Head of caudate nucleus (tissue), 42 donors: ENCODE measurements around the gene FOXK2.

Experiments
- DNase-seq, 42 donors: peaks; one replicate each; pipeline versions ENCODE4 v3.0.0 to v3.0.0-alpha.2; 2020 to 2021; ENCODE audit warnings: mixed read lengths in 7 of 42
- intact Hi-C: fragments of 100-400 bp; cut with DNase I; formaldehyde crosslinking; loops from one replicate; pipeline ENCODE4 v1.15.0; 2022

FOXK2 gene

GRCh38 chr17:82615084-82616020 lies 95.8 kb downstream of the FOXK2 start:
- intact Hi-C loops, result no loop called here
- DNase-seq, result no peak

- intact Hi-C loops, result no loop called here
- DNase-seq, result no peak
Observed at GRCh38 chr17:82616021-82616711, 96.6 kb downstream of the FOXK2 start.

- intact Hi-C loops, result no loop called here
- no peak for DNase-seq
Observed at GRCh38 chr17:82619211-82619610, 99.7 kb downstream of the FOXK2 start.

GRCh38 chr17:82619641-82620040 lies 100.1 kb downstream of the FOXK2 start:
- no peak for DNase-seq
- intact Hi-C loops, result no loop called here

- DNase-seq, result no peak
- intact Hi-C loops, result no loop called here
Observed at GRCh38 chr17:82623707-82624106, 104.2 kb downstream of the FOXK2 start.

- intact Hi-C loops, result no loop called here
- DNase-seq, result no peak
Observed at GRCh38 chr17:82627405-82627804, 107.9 kb downstream of the FOXK2 start.

GRCh38 chr17:82629748-82630147 lies 110.2 kb downstream of the FOXK2 start:
- intact Hi-C loops, result no loop called here
- no peak for DNase-seq

- DNase-seq, result no peak
- intact Hi-C loops, result no loop called here
Observed at GRCh38 chr17:82630212-82630611, 110.7 kb downstream of the FOXK2 start.

GRCh38 chr17:82631544-82631943 lies 112.0 kb downstream of the FOXK2 start:
- no peak for DNase-seq
- intact Hi-C loops, result no loop called here

- intact Hi-C loops, result no loop called here
- DNase-seq, result no peak
Observed at GRCh38 chr17:82632451-82632850, 112.9 kb downstream of the FOXK2 start.

GRCh38 chr17:82633343-82633742 lies 113.8 kb downstream of the FOXK2 start:
- DNase-seq, result no peak
- intact Hi-C loops, result no loop called here

GRCh38 chr17:82636626-82637598 lies 117.4 kb downstream of the FOXK2 start:
- no peak for DNase-seq
- intact Hi-C loops, result no loop called here

GRCh38 chr17:82638183-82638773 lies 118.7 kb downstream of the FOXK2 start:
- no peak for DNase-seq
- intact Hi-C loops, result no loop called here

- no peak for DNase-seq
- intact Hi-C loops, result no loop called here
Observed at GRCh38 chr17:82639628-82640027, 120.1 kb downstream of the FOXK2 start.

GRCh38 chr17:82640036-82640435 lies 120.5 kb downstream of the FOXK2 start:
- intact Hi-C loops, result no loop called here
- DNase-seq, result no peak

GRCh38 chr17:82642022-82642421 lies 122.5 kb downstream of the FOXK2 start:
- intact Hi-C loops, result no loop called here
- no peak for DNase-seq

GRCh38 chr17:82644148-82644547 lies 124.6 kb downstream of the FOXK2 start:
- DNase-seq, result no peak
- intact Hi-C loops, result no loop called here

- DNase-seq, result no peak
- intact Hi-C loops, result loop anchor here (5.0 kb wide), 1 partner anchor 52 kb away; the partner anchor contains the start of gene RAB40B
Observed at GRCh38 chr17:82645516-82645915, 126.0 kb downstream of the FOXK2 start.
